Liver (tissue), 3 donors: ENCODE data around the gene MAL.

Experiments
- RAD21 ChIP-seq, 2 donors: IDR thresholded peaks; 2 replicates each; pipeline ENCODE4 v1.6.1; 2016; ENCODE audit warnings: antibody characterized with exemption in 2 of 2, mild to moderate bottlenecking in 2 of 2
- TAF1 ChIP-seq: conservative IDR thresholded peaks from 2 replicates; pipeline ENCODE4 v1.6.1; 2016; ENCODE audit warnings: antibody characterized with exemption, mild to moderate bottlenecking
- YY1 ChIP-seq: IDR thresholded peaks from 2 replicates; pipeline ENCODE4 v1.6.1; 2016; ENCODE audit warnings: antibody characterized with exemption, mild to moderate bottlenecking
- TF ChIP-seq, protein P1 (sequence below): fragments of 150-350 bp; IDR thresholded peaks from 2 replicates; pipeline ENCODE4 v1.5.1; 2017; ENCODE audit warnings: improper control_type of control experiment, low read depth, low read length; ENCODE audit not compliant: missing input control
- TF ChIP-seq, protein P2 (sequence below): IDR thresholded peaks from 2 replicates; pipeline ENCODE4 v1.6.1; 2016; ENCODE audit warnings: antibody characterized with exemption
- donor health status: healthy.
- donor health status: healthy.

DNA sequence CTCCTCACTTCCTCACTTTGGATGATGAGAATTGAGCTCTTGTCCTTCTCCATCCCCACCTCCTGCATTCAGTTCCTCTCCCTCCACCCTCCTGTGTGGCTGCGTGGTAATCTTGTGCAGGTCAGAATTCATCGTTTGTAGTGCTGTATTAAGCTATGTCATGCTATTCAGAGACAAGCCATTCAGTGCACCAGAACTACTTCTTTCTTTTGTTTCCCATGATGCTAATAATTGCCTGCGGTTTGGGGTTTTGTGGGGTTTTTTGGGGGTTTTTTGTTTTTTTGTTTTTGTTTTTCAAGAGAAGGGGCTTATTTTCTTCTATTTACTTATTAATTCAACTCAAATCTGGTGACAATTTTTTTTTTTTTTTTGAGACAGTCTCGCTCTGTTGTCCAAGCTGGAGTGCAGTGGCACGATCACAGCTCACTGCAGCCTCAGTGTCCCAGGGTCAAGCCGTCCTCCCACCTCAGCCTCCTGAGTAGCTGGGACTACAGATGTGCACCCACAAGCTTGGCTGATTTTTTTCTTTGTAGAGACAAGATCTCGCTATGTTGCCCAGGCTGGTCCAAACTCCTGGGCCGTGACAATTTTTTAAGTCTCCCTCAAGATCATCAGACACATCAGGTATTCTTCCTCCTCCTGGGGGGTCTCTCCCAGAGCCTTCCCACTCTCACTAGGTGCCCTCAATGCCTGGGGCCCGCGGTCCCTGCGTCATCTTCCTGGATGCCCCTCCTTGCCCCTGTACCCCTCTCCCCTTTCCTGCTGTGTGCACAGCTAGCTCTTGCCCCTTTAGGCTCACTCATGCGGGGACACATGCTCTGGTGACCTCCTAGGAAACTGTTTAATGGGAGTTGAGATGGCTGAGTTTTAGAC, 37.8 kb downstream of the MAL start:
- TF ChIP-seq YY1 (no peak), RAD21 (IDR thresholded peaks at IDR 0.05) (no peak), TAF1 (no peak)
- TF ChIP-seq, protein P1, sequence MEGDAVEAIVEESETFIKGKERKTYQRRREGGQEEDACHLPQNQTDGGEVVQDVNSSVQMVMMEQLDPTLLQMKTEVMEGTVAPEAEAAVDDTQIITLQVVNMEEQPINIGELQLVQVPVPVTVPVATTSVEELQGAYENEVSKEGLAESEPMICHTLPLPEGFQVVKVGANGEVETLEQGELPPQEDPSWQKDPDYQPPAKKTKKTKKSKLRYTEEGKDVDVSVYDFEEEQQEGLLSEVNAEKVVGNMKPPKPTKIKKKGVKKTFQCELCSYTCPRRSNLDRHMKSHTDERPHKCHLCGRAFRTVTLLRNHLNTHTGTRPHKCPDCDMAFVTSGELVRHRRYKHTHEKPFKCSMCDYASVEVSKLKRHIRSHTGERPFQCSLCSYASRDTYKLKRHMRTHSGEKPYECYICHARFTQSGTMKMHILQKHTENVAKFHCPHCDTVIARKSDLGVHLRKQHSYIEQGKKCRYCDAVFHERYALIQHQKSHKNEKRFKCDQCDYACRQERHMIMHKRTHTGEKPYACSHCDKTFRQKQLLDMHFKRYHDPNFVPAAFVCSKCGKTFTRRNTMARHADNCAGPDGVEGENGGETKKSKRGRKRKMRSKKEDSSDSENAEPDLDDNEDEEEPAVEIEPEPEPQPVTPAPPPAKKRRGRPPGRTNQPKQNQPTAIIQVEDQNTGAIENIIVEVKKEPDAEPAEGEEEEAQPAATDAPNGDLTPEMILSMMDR: no peak
- TF ChIP-seq, protein P2, sequence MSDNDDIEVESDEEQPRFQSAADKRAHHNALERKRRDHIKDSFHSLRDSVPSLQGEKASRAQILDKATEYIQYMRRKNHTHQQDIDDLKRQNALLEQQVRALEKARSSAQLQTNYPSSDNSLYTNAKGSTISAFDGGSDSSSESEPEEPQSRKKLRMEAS: no peak
